Measurements from ENCODE around the gene HDC. TPM values are rescaled to one million over a fixed set of nuclear protein-coding genes. Genes with fewer than 3 reads are reported as not detected.

Gene HDC
- total RNA-seq, 1 experiment from 2014 or later: not detected

Other genes with a start within 250 kb of the HDC start
- not detected in 2 replicates for gene ATP8B4, start 146.5 kb downstream of the HDC start, total RNA-seq (2014; rRNA removed; shearing (Covaris generic); ENCODE audit: low replicate concordance)
- gene SLC27A2, start 83.5 kb downstream of the HDC start, total RNA-seq (2014; rRNA removed; shearing (Covaris generic); ENCODE audit: low replicate concordance): 0.06 and 0.57 TPM in 2 replicates
- gene GABPB1, start 89.5 kb upstream of the HDC start, total RNA-seq (2014; rRNA removed; shearing (Covaris generic); ENCODE audit: low replicate concordance): 26.9 and 56.7 TPM in 2 replicates
- gene USP8, start 158.7 kb upstream of the HDC start, total RNA-seq (2014; rRNA removed; shearing (Covaris generic); ENCODE audit: low replicate concordance): 16.0 and 34.2 TPM in 2 replicates